ENCODE results near the gene GGACT.

GGACT gene

GRCh38 chr13:100596516-100596915, 7.9 kb upstream of the GGACT start:
- DNase-seq = no peak
- H3K4me1 ChIP-seq = no peaks in the 10 kb centered on the region
- H3K4me3 ChIP-seq (ENCODE audit: low read depth, low read length) = no peak overlapping the region
- no peak for TF ChIP-seq CTCF (IDR thresholded peaks at IDR 0.05; ENCODE audit: low read depth, low read length)
- H3K36me3 ChIP-seq = no peaks in the 10 kb centered on the region
- no peaks in the 10 kb centered on the region; the same call in 1 of the 2 replicates for H3K9me3 ChIP-seq
- no peaks in the 10 kb centered on the region for H3K27me3 ChIP-seq

GRCh38 chr13:100594731-100595130, 6.1 kb upstream of the GGACT start:
- Histone ChIP-seq H3K9me3 (no peaks in the 10 kb centered on the region; the same call in 1 of the 2 replicates), H3K4me1 (no peaks in the 10 kb centered on the region), H3K4me3 (ENCODE audit: low read depth, low read length) (no peak overlapping the region), H3K36me3 (no peaks in the 10 kb centered on the region), H3K27me3 (no peaks in the 10 kb centered on the region)
- TF ChIP-seq CTCF (IDR thresholded peaks at IDR 0.05; ENCODE audit: low read depth, low read length) = peak; percentile 44
- no peak for DNase-seq

GRCh38 chr13:100594255-100594654, 5.7 kb upstream of the GGACT start:
- Histone ChIP-seq H3K4me3 (ENCODE audit: low read depth, low read length) (no peak overlapping the region), H3K27me3 (no peaks in the 10 kb centered on the region), H3K4me1 (no peaks in the 10 kb centered on the region), H3K36me3 (no peaks in the 10 kb centered on the region), H3K9me3 (no peaks in the 10 kb centered on the region; the same call in 1 of the 2 replicates)
- TF ChIP-seq CTCF (IDR thresholded peaks at IDR 0.05; ENCODE audit: low read depth, low read length) = no peak
- DNase-seq = no peak

GRCh38 chr13:100589178-100589725, 663 bp upstream of the GGACT start:
- Histone ChIP-seq H3K4me3 (ENCODE audit: low read depth, low read length) (no peak overlapping the region), H3K9me3 (no peaks in the 10 kb centered on the region), H3K4me1 (no peaks in the 10 kb centered on the region), H3K36me3 (no peaks in the 10 kb centered on the region), H3K27me3 (no peaks in the 10 kb centered on the region)
- no peak for DNase-seq
- no peak for TF ChIP-seq CTCF (IDR thresholded peaks at IDR 0.05; ENCODE audit: low read depth, low read length)

- Histone ChIP-seq H3K9me3 (no peaks in the 10 kb centered on the region), H3K27me3 (no peaks in the 10 kb centered on the region), H3K4me3 (ENCODE audit: low read depth, low read length) (no peak overlapping the region), H3K4me1 (no peaks in the 10 kb centered on the region), H3K36me3 (no peaks in the 10 kb centered on the region)
- DNase-seq = no peak
- no peak for TF ChIP-seq CTCF (IDR thresholded peaks at IDR 0.05; ENCODE audit: low read depth, low read length)
Measured at GRCh38 chr13:100584896-100585295, 3.7 kb downstream of the GGACT start.

- Histone ChIP-seq H3K36me3 (no peaks in the 10 kb centered on the region), H3K4me1 (no peaks in the 10 kb centered on the region), H3K27me3 (no peaks in the 10 kb centered on the region), H3K9me3 (no peaks in the 10 kb centered on the region), H3K4me3 (ENCODE audit: low read depth, low read length) (no peak overlapping the region)
- no peak for DNase-seq
- TF ChIP-seq CTCF (IDR thresholded peaks at IDR 0.05; ENCODE audit: low read depth, low read length) = no peak
Measured at GRCh38 chr13:100581504-100581903, 7.1 kb downstream of the GGACT start.
